HG03439 (cell line): Measurements from ENCODE around the gene TNRC6A.
A peak's percentile ranks its signal among the peaks of the same experiment; 100 is the strongest.
"Not testable (repeated sequence)": the region's sequence is repeated elsewhere in the genome, so short reads cannot be mapped to it uniquely, and the experiment has no call there.

Experiments
- ATAC-seq: cut with Tn5 transposase; IDR thresholded peaks from one replicate; pipeline ENCODE4 v1.9.1; 2021; ENCODE audit warnings: mild to moderate bottlenecking, moderate library complexity; ENCODE audit not compliant: unreplicated experiment

The TNRC6A gene

GRCh38 chr16:24729243-24729950, at the start of gene TNRC6A:
Gene TNRC6A (plus strand): TSS chr16:24729651. CDS start chr16:24729842, 191 bp downstream.
- peak; percentile 94 for ATAC-seq

GRCh38 chr16:24681793-24682192, 47.7 kb upstream of the TNRC6A start:
- no peak for ATAC-seq

GRCh38 chr16:24683250-24683649, 46.2 kb upstream of the TNRC6A start:
- ATAC-seq, result no peak

GRCh38 chr16:24683847-24684493, 45.5 kb upstream of the TNRC6A start:
- no peak for ATAC-seq

DNA sequence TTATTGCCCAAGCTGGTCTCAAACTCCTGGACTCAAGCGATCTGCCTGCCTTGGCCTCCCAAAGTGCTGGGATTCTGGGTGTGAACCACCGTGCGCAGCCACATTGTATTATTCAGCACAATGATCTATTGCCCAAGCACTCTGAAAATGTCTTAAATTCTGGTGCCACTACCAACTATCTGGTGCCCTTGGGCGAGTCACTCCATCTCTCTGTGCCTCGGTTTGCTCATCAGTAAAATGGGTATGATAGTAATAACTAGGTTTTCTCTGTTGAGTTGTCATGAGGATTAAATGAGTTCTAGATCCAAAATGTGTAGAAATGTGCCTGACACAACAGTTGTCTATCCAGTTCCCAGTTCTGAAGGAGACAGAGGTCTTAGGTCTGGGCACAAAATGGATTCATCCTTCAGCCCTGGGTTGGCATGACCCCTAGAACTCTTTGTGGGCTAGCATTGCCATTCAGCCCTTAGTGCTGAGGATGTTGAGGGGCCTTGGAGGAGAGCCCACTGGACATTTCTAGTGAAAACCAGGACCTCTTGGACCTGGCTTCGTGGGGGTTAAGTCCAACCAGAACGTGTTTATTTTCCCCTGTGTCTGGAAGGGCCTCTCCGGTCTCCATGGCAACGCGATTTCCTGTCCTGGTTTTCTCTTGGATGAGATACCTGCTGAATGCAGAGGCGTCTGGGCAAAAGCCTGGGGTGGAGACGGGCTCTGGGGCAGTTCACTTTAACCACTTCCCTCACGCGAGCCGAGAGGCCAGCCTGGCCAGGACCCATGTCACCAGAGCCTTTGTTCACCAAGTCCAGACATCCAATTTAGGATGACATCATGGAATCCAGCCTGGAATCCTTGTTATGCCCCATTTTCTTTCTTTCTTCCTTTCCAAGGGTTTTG, 43.7 kb upstream of the TNRC6A start:
- no peak for ATAC-seq

- ATAC-seq, result no peak
These were observed 42.8 kb upstream of the TNRC6A start for GRCh38 chr16:24686678-24687077.

- ATAC-seq, result no peak
These were observed 41.1 kb upstream of the TNRC6A start for GRCh38 chr16:24688359-24688758.

DNA sequence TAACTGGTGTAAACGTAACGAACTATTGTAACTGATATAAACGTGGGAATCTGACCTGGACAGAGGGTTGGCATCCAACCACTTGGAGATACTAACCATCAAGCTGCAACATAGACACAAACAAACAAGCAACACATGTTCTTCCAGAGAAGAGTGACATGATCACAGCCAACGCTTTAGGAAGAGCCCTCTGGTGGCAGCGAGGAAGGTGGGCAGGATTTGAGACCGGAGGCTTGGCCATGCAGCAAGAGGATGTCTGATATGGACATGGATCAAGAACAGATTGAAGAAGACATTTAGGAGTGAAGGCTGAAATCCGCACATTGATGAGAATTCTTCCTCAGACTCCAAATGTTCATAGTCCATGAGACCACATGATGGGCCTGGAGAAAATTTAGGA, 40.3 kb upstream of the TNRC6A start:
- no peak for ATAC-seq

GRCh38 chr16:24692854-24693253, 36.6 kb upstream of the TNRC6A start:
- no peak for ATAC-seq

DNA sequence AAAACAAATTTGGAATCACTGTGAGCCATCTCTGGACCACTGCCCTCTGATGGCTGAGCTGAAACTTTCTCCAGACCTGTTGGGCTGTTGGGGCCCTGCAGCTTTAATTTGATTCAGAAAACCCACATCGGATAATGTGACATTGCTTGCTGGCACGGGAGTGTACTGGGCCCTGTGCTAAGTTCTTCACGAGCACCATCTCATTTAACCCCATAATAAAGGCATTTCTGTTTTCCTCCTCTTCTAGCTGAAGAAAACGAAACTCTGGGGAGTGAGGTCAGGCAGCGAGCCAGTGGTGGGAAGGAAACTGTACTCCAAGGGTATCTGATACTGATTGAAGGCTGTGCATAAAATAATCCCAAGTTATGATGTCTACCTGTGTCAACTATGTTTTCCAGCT, 34.5 kb upstream of the TNRC6A start:
- ATAC-seq, result no peak

DNA sequence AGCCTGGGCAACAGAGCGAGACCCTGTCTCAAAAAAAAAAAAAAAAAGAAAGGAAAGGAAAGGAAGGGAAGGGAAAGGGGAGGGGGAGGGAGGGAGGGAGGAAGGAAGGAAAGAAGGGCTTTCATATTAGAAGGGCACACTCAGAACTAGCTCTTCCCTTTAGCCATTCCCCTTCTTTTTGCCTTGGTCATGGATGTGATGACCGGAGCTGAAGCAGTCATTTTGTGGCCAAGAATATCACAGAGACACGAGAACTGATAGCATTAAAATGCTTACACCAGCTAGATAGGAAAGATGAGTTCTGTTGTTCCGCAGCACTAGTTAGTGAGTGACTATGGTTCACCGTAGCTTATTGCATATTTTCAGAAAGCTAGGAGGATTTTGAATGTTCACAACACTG, 32.8 kb upstream of the TNRC6A start:
- ATAC-seq, result no peak

GRCh38 chr16:24698308-24698707, 31.1 kb upstream of the TNRC6A start:
- no peak for ATAC-seq

GRCh38 chr16:24699151-24699723, 30.2 kb upstream of the TNRC6A start:
- ATAC-seq, result no peak

DNA sequence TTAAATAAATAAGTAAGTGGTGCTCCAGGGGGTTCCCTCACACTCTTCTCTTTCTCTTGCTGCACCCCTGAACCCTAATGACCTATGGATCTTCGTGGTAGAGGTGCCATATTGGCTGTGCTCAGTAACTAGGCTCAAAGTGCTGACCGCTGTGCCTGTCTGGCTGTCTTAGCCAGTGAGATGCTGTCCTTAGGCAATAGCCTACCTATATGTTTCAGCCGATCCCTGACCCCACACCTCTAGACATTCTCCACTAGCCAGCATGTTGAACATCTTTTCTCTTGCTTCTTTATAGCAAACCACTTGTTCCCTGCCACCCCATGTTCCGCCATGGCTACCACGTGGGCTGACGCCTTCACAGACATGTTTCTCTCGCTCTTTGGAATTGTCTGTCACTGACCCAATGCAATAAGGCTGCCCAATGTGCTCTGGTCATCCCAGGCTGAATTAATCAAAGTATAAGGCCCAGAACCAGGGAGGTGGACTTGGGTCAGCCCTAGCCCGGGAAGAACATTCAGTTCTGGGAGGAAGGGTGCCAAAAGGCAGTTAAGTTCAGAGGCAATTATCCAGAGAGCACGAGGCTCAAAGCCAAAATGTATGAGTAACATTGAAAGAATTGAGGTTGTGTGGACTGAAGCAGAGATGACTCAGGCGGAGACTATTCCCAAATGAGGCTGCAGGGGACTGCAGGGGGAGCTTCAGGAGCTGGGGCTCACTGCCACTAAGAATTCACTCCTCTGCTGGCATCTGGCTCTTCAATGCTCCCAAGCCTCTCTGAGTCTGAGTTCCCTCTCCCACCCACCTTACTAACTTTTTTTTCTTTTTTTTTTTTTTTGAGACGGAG, 28.7 kb upstream of the TNRC6A start:
- ATAC-seq, result no peak

- no peak for ATAC-seq
These were observed 27.9 kb upstream of the TNRC6A start for GRCh38 chr16:24701521-24701951.

DNA sequence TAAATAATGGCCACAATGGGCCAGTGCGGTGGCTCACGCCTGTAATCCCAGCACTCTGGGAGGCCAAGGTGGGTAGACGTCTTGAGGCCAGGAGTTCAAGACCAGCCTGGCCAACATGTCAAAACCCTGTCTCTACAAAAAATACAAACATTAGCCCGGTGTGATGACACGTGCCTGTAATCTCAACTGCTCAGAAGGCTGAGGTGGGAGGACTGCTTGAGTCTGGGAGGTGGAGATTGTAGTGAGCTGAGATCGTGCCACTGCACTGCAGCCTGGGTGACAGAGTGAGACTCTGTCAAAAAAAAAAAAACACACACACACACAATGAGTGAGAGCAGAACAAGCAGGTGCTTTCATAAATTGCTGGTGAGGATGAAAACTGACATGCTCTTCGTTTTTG, 21.7 kb upstream of the TNRC6A start:
- ATAC-seq, result not testable (repeated sequence)

DNA sequence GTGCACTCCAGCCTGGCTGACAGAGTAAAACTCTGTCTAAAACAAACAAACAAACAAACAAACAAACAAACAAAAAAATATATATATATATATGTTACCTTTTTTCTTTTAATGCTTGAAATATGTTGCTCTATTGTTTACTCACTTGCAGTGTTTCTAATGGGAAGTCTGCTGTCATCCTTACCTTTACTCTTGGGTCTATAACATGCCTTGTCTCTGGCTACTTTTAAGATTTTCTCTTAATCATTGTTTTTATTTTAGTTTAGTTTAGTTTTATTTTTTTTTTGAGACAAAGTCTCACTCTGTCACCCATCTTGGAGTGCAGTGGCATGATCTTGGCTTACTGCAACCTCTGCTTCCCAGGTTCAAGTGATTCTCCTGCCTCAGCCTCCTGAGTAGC, 16.1 kb upstream of the TNRC6A start:
- ATAC-seq, result no peak

GRCh38 chr16:24717411-24717810, 12.0 kb upstream of the TNRC6A start:
- no peak for ATAC-seq

- no peak for ATAC-seq
These were observed 10.4 kb upstream of the TNRC6A start for GRCh38 chr16:24718967-24719521.

DNA sequence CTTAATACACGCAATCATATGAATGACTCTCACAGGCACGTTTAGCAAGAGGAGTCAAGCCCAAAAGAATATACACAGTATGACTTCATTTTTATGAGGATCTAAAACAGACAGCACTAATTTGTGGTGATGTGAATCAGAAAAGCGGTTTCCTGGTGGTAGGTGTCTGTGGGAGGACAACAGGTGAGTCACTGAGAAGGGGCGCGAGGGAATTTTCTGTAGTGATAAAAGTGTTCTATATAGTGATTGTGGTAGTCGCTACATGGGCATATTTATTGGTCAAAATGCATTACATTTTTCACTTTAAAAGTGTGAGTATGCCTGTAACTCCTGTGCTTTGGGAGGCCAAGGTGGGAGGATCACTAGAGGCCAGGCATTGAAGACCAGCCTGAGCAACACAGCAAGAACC, 7.6 kb upstream of the TNRC6A start:
- no peak for ATAC-seq
